HG02973 (cell line): ENCODE data around the gene NTPCR.
"Not testable (repeated sequence)": the region's sequence is repeated elsewhere in the genome, so short reads cannot be mapped to it uniquely, and the experiment has no call there.

Source experiments
- ATAC-seq: cut with Tn5 transposase; IDR thresholded peaks from one replicate; pipeline ENCODE4 v1.9.1; 2021; ENCODE audit warnings: moderate library complexity; ENCODE audit not compliant: unreplicated experiment

Gene NTPCR

GRCh38 chr1:232983375-232983774, 33.0 kb downstream of the NTPCR start:
- no peak for ATAC-seq

GRCh38 chr1:232983817-232984567, 33.6 kb downstream of the NTPCR start:
- no peak for ATAC-seq

- ATAC-seq: no peak
These were observed 34.4 kb downstream of the NTPCR start for GRCh38 chr1:232984577-232985425.

GRCh38 chr1:232985882-232986526, 35.6 kb downstream of the NTPCR start:
- ATAC-seq: no peak

- no peak for ATAC-seq
These were observed 36.1 kb downstream of the NTPCR start for GRCh38 chr1:232986527-232986922.

GRCh38 chr1:232987046-232987773, 36.8 kb downstream of the NTPCR start:
- no peak for ATAC-seq

- no peak for ATAC-seq
These were observed 37.3 kb downstream of the NTPCR start for GRCh38 chr1:232987774-232988140.

GRCh38 chr1:232988572-232989040, 38.2 kb downstream of the NTPCR start:
- ATAC-seq: no peak

GRCh38 chr1:232990176-232991128, 40.0 kb downstream of the NTPCR start:
- ATAC-seq: no peak

- no peak for ATAC-seq
These were observed 40.8 kb downstream of the NTPCR start for GRCh38 chr1:232991238-232991637.

GRCh38 chr1:232992227-232992626, 41.8 kb downstream of the NTPCR start:
- ATAC-seq: no peak

- ATAC-seq: no peak
These were observed 43.1 kb downstream of the NTPCR start for GRCh38 chr1:232993555-232993954.

- ATAC-seq: no peak
These were observed 44.8 kb downstream of the NTPCR start for GRCh38 chr1:232995189-232995588.

- no peak for ATAC-seq
These were observed 45.7 kb downstream of the NTPCR start for GRCh38 chr1:232996143-232996542.

- no peak for ATAC-seq
These were observed 47.7 kb downstream of the NTPCR start for GRCh38 chr1:232998138-232998537.

- ATAC-seq: no peak
These were observed 48.2 kb downstream of the NTPCR start for GRCh38 chr1:232998646-232999045.

- ATAC-seq: no peak
These were observed 49.7 kb downstream of the NTPCR start for GRCh38 chr1:232999956-233000625.

GRCh38 chr1:233003638-233004037, 53.2 kb downstream of the NTPCR start:
- ATAC-seq: not testable (repeated sequence)

GRCh38 chr1:233004451-233004850, 54.0 kb downstream of the NTPCR start:
- ATAC-seq: no peak
